ENCODE measurements around the gene RTP4. TPM values are rescaled to one million over a fixed set of nuclear protein-coding genes. Genes with fewer than 3 reads are reported as not detected.

The RTP4 gene
- total and polyA plus RNA-seq, 2 of the 8 experiments (the other 6 are each of a cell fraction or from before 2014, with no cell fraction given) = not detected

- TF ChIP-seq CHD7 (IDR thresholded peaks at IDR 0.05; ENCODE audit: insufficient replicate concordance, low read length) (no peak), SUZ12 (IDR thresholded peaks at IDR 0.05; ENCODE audit: low read length) (no peak), FOSL1 (IDR thresholded peaks at IDR 0.05; ENCODE audit: insufficient read depth, low read depth, low read length) (no peak)
Observed at GRCh38 chr3:187385296-187385695, 17.1 kb downstream of the RTP4 start (continued).
